Glutamatergic neuron (in vitro differentiated cells): ENCODE measurements around the gene CACNA1I. TPM values are rescaled to one million over a fixed set of nuclear protein-coding genes. Genes with fewer than 3 reads are reported as not detected.

Source experiments
- DNase-seq: peaks from one replicate; pipeline ENCODE4 v3.0.0; 2022
- H3K27ac Mint-ChIP-seq: one replicate; pipeline ENCODE4 v1.8.0; 2020; ENCODE audit warnings: mild to moderate bottlenecking, mixed read lengths, inconsistent platforms; ENCODE audit not compliant: unreplicated experiment
- H3K27me3 Mint-ChIP-seq: one replicate; pipeline ENCODE4 v1.8.0; 2020; ENCODE audit warnings: mild to moderate bottlenecking, moderate library complexity, mixed read lengths, inconsistent platforms; ENCODE audit not compliant: unreplicated experiment
- H3K36me3 Mint-ChIP-seq: one replicate; pipeline ENCODE4 v1.8.0; 2020; ENCODE audit warnings: mild to moderate bottlenecking, mixed read lengths, inconsistent platforms; ENCODE audit not compliant: unreplicated experiment
- H3K4me1 Mint-ChIP-seq: one replicate; pipeline ENCODE4 v1.8.0; 2020; ENCODE audit warnings: mild to moderate bottlenecking, low read depth, mixed read lengths, inconsistent platforms; ENCODE audit not compliant: unreplicated experiment
- H3K4me3 Mint-ChIP-seq: one replicate; pipeline ENCODE4 v1.8.0; 2020; ENCODE audit warnings: mild to moderate bottlenecking, mixed read lengths, inconsistent platforms; ENCODE audit not compliant: unreplicated experiment
- H3K9me3 Mint-ChIP-seq: one replicate; pipeline ENCODE4 v1.8.0; 2020; ENCODE audit warnings: mild to moderate bottlenecking, moderate library complexity, mixed read lengths, inconsistent platforms; ENCODE audit not compliant: unreplicated experiment
- total RNA-seq: library from RNA; stranded (reverse); fragmentation: NEBNext Ultra II Directional; extraction: Animal tissue kit (Norgen Biotek cat#: 25700); gene quantifications from one replicate; pipeline ENCODE4 v1.2.1, GENCODE V29; 2021; ENCODE audit not compliant: unreplicated experiment
- TF ChIP-seq, protein P1 (sequence below): fragments of 200-600 bp; sonication (generic); IDR thresholded peaks from one replicate; pipeline ENCODE4 v1.5.0; 2021; ENCODE audit not compliant: partially characterized antibody, unreplicated experiment

CACNA1I gene
- total RNA-seq, 1 donor from 2014 or later = 0.12 TPM

DNA sequence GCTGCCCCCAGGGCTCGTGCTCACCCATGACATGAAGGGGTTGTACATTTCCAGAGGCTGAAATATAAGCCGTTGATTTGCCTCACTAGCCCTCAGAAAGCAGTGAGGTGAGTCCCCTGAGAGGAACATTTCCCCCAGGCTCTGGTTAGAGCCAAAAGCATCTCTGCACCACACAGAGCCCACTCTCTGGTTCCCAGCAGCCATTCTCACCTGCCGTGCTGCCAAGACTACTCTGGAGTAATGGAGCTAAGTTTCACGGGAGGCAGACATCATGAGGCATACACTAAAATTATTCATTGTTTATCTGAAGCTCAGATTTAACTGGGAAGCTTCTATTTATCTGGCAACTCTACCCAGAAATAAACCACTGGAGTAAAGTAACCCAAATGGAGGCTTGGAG is 40.8 kb downstream of the CACNA1I start:
- H3K27me3 Mint-ChIP-seq = no peaks in the 10 kb centered on the region
- TF ChIP-seq, protein P1, sequence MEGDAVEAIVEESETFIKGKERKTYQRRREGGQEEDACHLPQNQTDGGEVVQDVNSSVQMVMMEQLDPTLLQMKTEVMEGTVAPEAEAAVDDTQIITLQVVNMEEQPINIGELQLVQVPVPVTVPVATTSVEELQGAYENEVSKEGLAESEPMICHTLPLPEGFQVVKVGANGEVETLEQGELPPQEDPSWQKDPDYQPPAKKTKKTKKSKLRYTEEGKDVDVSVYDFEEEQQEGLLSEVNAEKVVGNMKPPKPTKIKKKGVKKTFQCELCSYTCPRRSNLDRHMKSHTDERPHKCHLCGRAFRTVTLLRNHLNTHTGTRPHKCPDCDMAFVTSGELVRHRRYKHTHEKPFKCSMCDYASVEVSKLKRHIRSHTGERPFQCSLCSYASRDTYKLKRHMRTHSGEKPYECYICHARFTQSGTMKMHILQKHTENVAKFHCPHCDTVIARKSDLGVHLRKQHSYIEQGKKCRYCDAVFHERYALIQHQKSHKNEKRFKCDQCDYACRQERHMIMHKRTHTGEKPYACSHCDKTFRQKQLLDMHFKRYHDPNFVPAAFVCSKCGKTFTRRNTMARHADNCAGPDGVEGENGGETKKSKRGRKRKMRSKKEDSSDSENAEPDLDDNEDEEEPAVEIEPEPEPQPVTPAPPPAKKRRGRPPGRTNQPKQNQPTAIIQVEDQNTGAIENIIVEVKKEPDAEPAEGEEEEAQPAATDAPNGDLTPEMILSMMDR = no peak
- H3K4me1 Mint-ChIP-seq = no peaks in the 10 kb centered on the region
- peaks cover 4% of the 10 kb centered on the region for H3K9me3 Mint-ChIP-seq
- no peak for DNase-seq
- H3K27ac Mint-ChIP-seq = no peak overlapping the region
- no peak overlapping the region for H3K4me3 Mint-ChIP-seq
- H3K36me3 Mint-ChIP-seq = no peaks in the 10 kb centered on the region

DNA sequence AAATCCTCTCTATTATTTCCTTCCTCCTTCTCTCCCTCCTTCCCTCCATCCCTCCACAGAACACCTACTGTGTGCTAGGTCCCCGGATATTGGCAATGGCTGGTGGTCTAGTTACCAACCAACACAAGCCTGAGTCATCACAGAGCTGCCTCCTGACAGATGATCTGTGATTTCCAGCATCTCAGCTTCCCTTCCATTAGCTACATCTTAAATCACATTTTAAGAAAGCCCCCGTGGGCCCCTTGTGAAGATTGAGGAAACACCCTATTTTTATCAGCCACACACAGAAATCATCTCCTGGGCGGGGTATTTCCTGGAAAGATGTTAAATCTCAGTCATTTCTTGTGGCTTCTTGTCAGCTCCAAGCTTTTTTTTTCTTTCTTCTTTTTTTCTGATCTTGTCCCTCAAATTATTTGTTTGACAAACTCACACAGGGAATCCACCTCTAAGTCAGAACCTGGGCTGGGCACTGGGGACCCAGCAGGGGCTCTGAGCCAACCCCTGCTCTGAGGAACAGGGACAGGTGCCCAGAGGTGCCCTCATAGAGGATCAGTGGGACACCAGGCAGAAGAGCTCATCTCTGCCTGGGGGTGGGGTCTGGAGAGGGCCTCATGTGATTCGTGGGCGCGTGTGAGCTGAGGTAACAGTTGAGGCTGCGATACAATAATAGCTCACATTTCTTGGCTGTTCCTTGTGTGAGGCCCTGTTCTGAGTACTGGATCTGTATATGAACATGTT is 42.4 kb downstream of the CACNA1I start:
- Mint-ChIP-seq H3K4me1 (peaks cover 2% of the 10 kb centered on the region), H3K36me3 (no peaks in the 10 kb centered on the region), H3K4me3 (no peak overlapping the region), H3K9me3 (peaks cover 6% of the 10 kb centered on the region), H3K27ac (no peak overlapping the region), H3K27me3 (peaks cover 3% of the 10 kb centered on the region)
- no peak for DNase-seq
- TF ChIP-seq, protein P1 = no peak

DNA sequence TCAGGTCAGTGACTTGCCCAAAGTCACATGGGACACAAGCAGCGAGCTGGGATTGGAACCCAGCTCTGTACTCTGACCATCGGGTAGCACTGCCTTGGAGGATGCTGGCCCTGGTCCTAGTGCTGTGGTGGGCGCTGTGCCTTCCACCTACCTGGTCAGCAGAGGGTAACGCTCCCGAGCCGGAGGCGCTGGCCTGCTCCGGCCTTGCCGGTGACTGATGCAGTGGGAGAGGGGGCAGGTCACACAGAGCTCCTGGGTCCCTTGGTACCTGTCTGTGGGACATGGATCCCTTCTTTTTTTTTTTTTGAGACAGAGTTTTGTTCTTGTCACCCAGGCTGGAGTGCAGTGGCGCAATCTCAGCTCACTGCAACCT is 43.0 kb downstream of the CACNA1I start:
- Mint-ChIP-seq H3K9me3 (peaks cover 5% of the 10 kb centered on the region), H3K27ac (no peak overlapping the region), H3K4me1 (peaks cover 6% of the 10 kb centered on the region), H3K4me3 (no peak overlapping the region), H3K27me3 (peaks cover 4% of the 10 kb centered on the region), H3K36me3 (no peaks in the 10 kb centered on the region)
- no peak for DNase-seq
- TF ChIP-seq, protein P1 = no peak

DNA sequence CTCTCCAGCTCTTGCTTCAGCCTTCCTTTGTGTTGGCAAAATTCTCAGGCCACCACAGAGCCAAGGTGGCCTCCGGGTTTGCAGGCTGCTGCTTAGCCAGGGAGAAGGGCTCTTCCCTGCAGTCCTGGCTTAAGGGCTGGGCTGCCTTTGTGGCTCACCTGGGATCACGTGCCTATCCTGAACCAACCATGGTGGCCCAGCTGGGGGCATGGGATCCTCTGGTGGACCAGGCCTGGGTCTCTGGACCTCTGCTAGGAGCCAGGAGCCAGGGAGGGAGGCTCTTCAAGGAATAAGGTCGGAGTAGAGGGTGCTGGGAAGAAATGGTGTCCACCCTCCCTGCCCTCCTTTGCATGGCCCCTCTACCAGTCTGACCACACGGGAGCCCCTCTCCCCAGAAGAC is 43.9 kb downstream of the CACNA1I start:
- TF ChIP-seq, protein P1 = no peak
- Mint-ChIP-seq H3K27me3 (peaks cover 4% of the 10 kb centered on the region), H3K4me3 (no peak overlapping the region), H3K4me1 (peaks cover 6% of the 10 kb centered on the region), H3K27ac (no peak overlapping the region), H3K9me3 (peaks cover 5% of the 10 kb centered on the region), H3K36me3 (no peaks in the 10 kb centered on the region)
- no peak for DNase-seq

DNA sequence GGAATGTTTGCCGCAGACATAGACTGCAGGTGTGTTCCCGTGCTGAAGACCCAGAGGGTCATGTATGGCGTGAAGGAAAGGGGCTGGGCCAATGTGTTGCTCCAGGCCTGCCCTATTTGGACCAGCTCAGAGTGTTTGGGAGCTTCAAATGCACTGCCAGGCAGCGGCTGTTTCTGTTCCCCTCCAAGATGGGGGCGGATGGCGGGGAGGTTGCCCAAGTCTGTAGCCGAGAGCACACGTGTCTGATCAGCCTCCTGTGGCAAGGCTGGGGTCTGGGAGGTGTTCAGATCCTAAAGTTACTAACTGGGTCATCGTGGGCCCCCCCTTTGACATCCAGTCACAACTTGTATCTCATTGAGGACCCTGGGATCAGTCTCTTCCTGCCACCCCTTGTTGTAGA is 45.5 kb downstream of the CACNA1I start:
- TF ChIP-seq, protein P1 = no peak
- Mint-ChIP-seq H3K27me3 (peaks cover 6% of the 10 kb centered on the region), H3K27ac (no peak overlapping the region), H3K4me1 (peaks cover 6% of the 10 kb centered on the region), H3K36me3 (no peaks in the 10 kb centered on the region), H3K9me3 (peaks cover 5% of the 10 kb centered on the region), H3K4me3 (no peak overlapping the region)
- no peak for DNase-seq
